H1 (cell line): ENCODE results near the gene WIPF1. TPM values are rescaled to one million over a fixed set of nuclear protein-coding genes. Genes with fewer than 3 reads are reported as not detected.

Experiments used
- HDAC2 ChIP-seq, 2 experiments: fragments of 300-600 bp in 1 of 2; sonication (generic) in 1 of 2; IDR thresholded peaks; 2 replicates each; pipeline ENCODE4 v1.6.1; 2011 to 2012; ENCODE audit warnings: low read depth in 2 of 2, low read length in 2 of 2, mild to moderate bottlenecking in 2 of 2, moderate library complexity in 2 of 2, borderline replicate concordance in 1 of 2, inconsistent platforms in 1 of 2
- KDM4A ChIP-seq: IDR thresholded peaks from one replicate; pipeline ENCODE4 v1.7.1; 2012; ENCODE audit warnings: low read depth, mild to moderate bottlenecking, moderate library complexity, low read length, inconsistent platforms; ENCODE audit not compliant: severe bottlenecking
- RNF2 ChIP-seq: fragments of 200-900, 300-1000 bp; sonication (generic); IDR thresholded peaks from 2 replicates; pipeline ENCODE4 v1.7.1; 2016; ENCODE audit warnings: borderline replicate concordance, low read depth, mild to moderate bottlenecking, antibody characterized with exemption, low read length; ENCODE audit not compliant: poor library complexity, severe bottlenecking; ENCODE audit errors: missing control alignments
- ZNF274 ChIP-seq: IDR thresholded peaks from 2 replicates; pipeline ENCODE4 v1.7.0; 2012; ENCODE audit warnings: low read length, borderline replicate concordance; ENCODE audit errors: extremely low read depth
- polyA plus RNA-seq, 7 experiments: library from polyadenylated mRNA; depleted of rRNA in 3 of 7; stranded (reverse) in 5 of 7; unstranded in 2 of 7; fragments of >200 nt in 5 of 7; fragments of 200-250 nt in 2 of 7; gene quantifications; 1 replicate in 5 of 7; 2 replicates in 1 of 7; 4 replicates in 1 of 7; pipeline versions ENCODE4 v1.2.1 to v1.2.3, GENCODE V29; 2011 to 2013; ENCODE audit warnings: missing spikeins in 2 of 7, mixed read lengths in 2 of 7
- total RNA-seq: library from RNA; stranded (reverse); fragmentation: NEBNext Ultra II Directional; extraction: Animal tissue kit (Norgen Biotek cat#: 25700); gene quantifications from 2 replicates; pipeline ENCODE4 v1.2.1, GENCODE V29; 2021
- TF ChIP-seq, protein P1 (sequence below): IDR thresholded peaks from 2 replicates; pipeline ENCODE4 v1.6.1; 2011; ENCODE audit warnings: low read depth, mild to moderate bottlenecking, low read length; ENCODE audit not compliant: insufficient read depth

Gene WIPF1
- total and polyA plus RNA-seq, 2 of the 8 experiments (the other 6 are each of a cell fraction or from before 2014, with no cell fraction given): 4.7 to 5.2 TPM

DNA sequence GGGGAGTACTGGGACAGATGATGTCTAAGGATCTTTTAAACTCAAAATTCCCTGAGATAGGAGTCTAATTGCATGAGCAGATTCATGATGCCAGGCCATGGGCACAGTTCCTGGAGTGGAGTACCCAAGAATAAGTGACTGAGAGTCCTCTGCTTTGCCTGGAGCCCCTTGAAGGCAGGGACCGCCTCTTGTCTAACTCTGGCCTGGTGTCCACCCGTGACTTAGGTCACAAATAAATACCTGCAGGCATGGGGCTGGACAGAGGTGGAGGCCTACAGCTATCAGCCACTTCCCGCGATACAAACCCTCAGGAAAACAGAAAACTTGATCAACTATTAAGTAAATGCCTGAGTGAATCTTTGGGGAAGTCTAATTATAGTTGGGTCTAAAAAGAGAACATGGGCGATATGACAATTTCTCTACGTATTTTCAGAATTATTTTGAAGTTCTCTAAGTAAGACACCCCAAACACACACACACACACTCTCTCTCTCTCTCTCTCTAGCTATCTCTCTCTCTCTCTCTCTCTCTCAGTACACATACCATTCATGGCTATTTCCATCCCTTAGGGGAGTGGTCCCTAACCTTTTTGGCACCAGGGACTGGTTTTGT is 1.8 kb upstream of the WIPF1 start (continued):
- TF ChIP-seq, protein P1, sequence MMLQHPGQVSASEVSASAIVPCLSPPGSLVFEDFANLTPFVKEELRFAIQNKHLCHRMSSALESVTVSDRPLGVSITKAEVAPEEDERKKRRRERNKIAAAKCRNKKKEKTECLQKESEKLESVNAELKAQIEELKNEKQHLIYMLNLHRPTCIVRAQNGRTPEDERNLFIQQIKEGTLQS: no peak
- TF ChIP-seq KDM4A (no peak), RNF2 (no peak), HDAC2 (IDR thresholded peaks at IDR 0.05; ENCODE audit: borderline replicate concordance in 1 of 2, low read depth in 2 of 2, low read length in 2 of 2) (no peak), ZNF274 (no peak)
